K562 (cell line): ENCODE data around the gene PANK2. TPM values are rescaled to one million over a fixed set of nuclear protein-coding genes. Genes with fewer than 3 reads are reported as not detected.

Source experiments
- ATAC-seq: fragments of 200-7000 bp; cut with Tn5 transposase; 3 replicates; pipeline ENCODE4 v1.9.1; 2020; ENCODE audit warnings: moderate library complexity
- BruUV-seq: library from RNA; stranded (reverse); fragments of 400-500 nt; replicated peaks from 2 replicates; lab custom pipeline; 2021; lab: Mats Ljungman, UMichigan
- CTCF ChIA-PET: fragments of 300-600 bp; formaldehyde crosslinking; extraction: SDS; loops from one replicate; lab custom pipeline; 2021; ENCODE audit warnings: low intra/inter-chr PET ratio; lab: Yijun Ruan, JAX
- POLR2A ChIA-PET: fragments of 300-600, 350-650 bp; sonication (Branson Sonifier 250); formaldehyde crosslinking; extraction: SDS; loops from one replicate; lab custom pipeline; 2021; ENCODE audit warnings: antibody characterized with exemption, inconsistent platforms; lab: Yijun Ruan, JAX
- DNase-seq, 4 experiments: peaks; one replicate each; pipeline versions ENCODE4 v3.0.0 to v3.0.0-alpha.2; 2011 to 2018; ENCODE audit warnings: low spot score in 3 of 4, mixed read lengths in 3 of 4; ENCODE audit errors: extremely low read depth in 1 of 4
- FAIRE-seq: peaks from 2 replicates; lab custom pipeline; 2011; peaks lifted over from hg19 to GRCh38; lab: Jason Lieb, UNC
- H2AFZ ChIP-seq: 2 replicates; pipeline ENCODE4 v1.6.0; 2011; ENCODE audit warnings: low read depth, low read length, control low read depth, inconsistent platforms
- H3K27ac ChIP-seq: fragments of 200-600 bp; 3 replicates; pipeline ENCODE4 v1.8.0; 2011; ENCODE audit warnings: low read depth, mild to moderate bottlenecking, control low read depth, inconsistent platforms, low read length, moderate library complexity, mixed read lengths; ENCODE audit errors: extremely low read depth
- H3K27me3 ChIP-seq, 2 experiments: fragments of 300-600 bp in 1 of 2; 2 replicates in 1 of 2; 3 replicates in 1 of 2; pipeline versions ENCODE4 v1.6.0 to v1.8.0; 2011; ENCODE audit warnings: inconsistent platforms in 2 of 2, low read length in 2 of 2, mild to moderate bottlenecking in 1 of 2, mixed read lengths in 1 of 2, moderate library complexity in 1 of 2; ENCODE audit not compliant: control insufficient read depth in 2 of 2, insufficient read depth in 2 of 2
- H3K36me3 ChIP-seq: fragments of 300-600 bp; 3 replicates; pipeline ENCODE4 v1.8.0; 2011; ENCODE audit warnings: mild to moderate bottlenecking, low read length, inconsistent platforms; ENCODE audit not compliant: control insufficient read depth, insufficient read depth
- H3K4me1 ChIP-seq, 2 experiments: fragments of 200-600 bp in 1 of 2; replicated peaks in 1 of 2; 2 replicates in 1 of 2; 3 replicates in 1 of 2; pipeline versions ENCODE4 v1.5.1 to v1.8.0; 2011; ENCODE audit warnings: inconsistent platforms in 2 of 2, low read length in 2 of 2, mild to moderate bottlenecking in 1 of 2, mixed read lengths in 1 of 2, moderate library complexity in 1 of 2; ENCODE audit not compliant: control insufficient read depth in 2 of 2, insufficient read depth in 2 of 2
- H3K4me2 ChIP-seq: 2 replicates; pipeline ENCODE4 v1.6.1; 2011; ENCODE audit warnings: low read length, control low read depth, inconsistent platforms, mixed read lengths; ENCODE audit not compliant: insufficient read depth
- H3K4me3 ChIP-seq: fragments of 200-600 bp; sonication (generic), shearing (Covaris generic); 2 replicates; pipeline ENCODE4 v1.5.1; 2016; ENCODE audit warnings: control low read depth, inconsistent platforms
- H3K79me2 ChIP-seq: fragments of 200-600 bp; 3 replicates; pipeline ENCODE4 v1.8.0; 2011; ENCODE audit warnings: low read length, inconsistent platforms; ENCODE audit not compliant: control insufficient read depth, insufficient read depth
- H3K9ac ChIP-seq, 2 experiments: 2 replicates each; pipeline versions ENCODE4 v1.6.0 to v1.6.1; 2011; ENCODE audit warnings: low read depth in 2 of 2, low read length in 2 of 2, control low read depth in 1 of 2, inconsistent platforms in 1 of 2, mild to moderate bottlenecking in 1 of 2, mixed read lengths in 1 of 2; ENCODE audit not compliant: insufficient read depth in 1 of 2
- H3K9me1 ChIP-seq: one replicate; pipeline ENCODE4 v1.6.0; 2011; ENCODE audit warnings: inconsistent platforms, mild to moderate bottlenecking, low read length, moderate library complexity; ENCODE audit not compliant: control insufficient read depth, insufficient read depth
- H3K9me3 ChIP-seq: replicated peaks from 2 replicates; pipeline ENCODE4 v1.5.1; 2011; ENCODE audit warnings: low read depth, low read length, inconsistent platforms; ENCODE audit not compliant: control insufficient read depth, insufficient read depth
- H4K20me1 ChIP-seq: replicated peaks from 2 replicates; pipeline ENCODE4 v1.6.1; 2011; ENCODE audit warnings: low read length, inconsistent platforms, mixed read lengths; ENCODE audit not compliant: control insufficient read depth, insufficient read depth
- FOXJ3 ChIP-seq: sonication (generic); formaldehyde crosslinking; IDR thresholded peaks from 2 replicates; pipeline ENCODE4 v1.4.0; 2020; ENCODE audit warnings: mild to moderate bottlenecking, missing genetic modification reagents
- POLR2H ChIP-seq: IDR thresholded peaks from 2 replicates; pipeline ENCODE4 v1.6.1; 2016; ENCODE audit warnings: missing genetic modification characterization, low read depth, mild to moderate bottlenecking, control low read depth, missing compliant biosample characterization, moderate library complexity
- WGBS: fragments of 100-300 bp; shearing (Covaris generic); methylation state at CpG from one replicate; pipeline ENCODE4 v1.1.6; 2016; ENCODE audit warnings: low coverage, mixed read lengths; ENCODE audit not compliant: insufficient coverage; ENCODE audit errors: missing lambda C conversion rate; 5-methylcytosine and 5-hydroxymethylcytosine counted together
- in situ Hi-C: fragments of 300-500 bp; cut with MboI; formaldehyde crosslinking; loops from 4 replicates; pipeline ENCODE4 v1.15.0; 2018; ENCODE audit warnings: inconsistent platforms, mixed read lengths
- intact Hi-C: fragments of 100-400 bp; cut with micrococcal nuclease; formaldehyde crosslinking; loops from 2 replicates; pipeline ENCODE4 v1.14.2; 2022
- microRNA counts: library from miRNA; unstranded; fragments of <30 nt; microRNA quantifications from one replicate; lab custom pipeline; 2016
- microRNA-seq: library from miRNA; unstranded; fragments of <30 nt; microRNA quantifications from one replicate; pipeline ENCODE4, GENCODE V29; 2018; ENCODE audit warnings: borderline microRNAs expressed
- polyA plus RNA-seq, 8 experiments: library from polyadenylated mRNA; depleted of rRNA in 4 of 8; stranded (reverse) in 5 of 8; unstranded in 3 of 8; fragments of >200 nt; fragmentation: Nextera tagmentation in 2 of 8; fragmentation: Illumina TruSeq in 1 of 8; extraction: Ambion mirVana in 2 of 8; extraction: Trizol in 1 of 8; gene quantifications; 2 replicates each; pipeline versions ENCODE4 v1.2.1 to v1.2.3, GENCODE V29; 2011 to 2014; ENCODE audit warnings: inconsistent platforms in 1 of 8, missing spikeins in 1 of 8
- small RNA-seq: library from RNA; depleted of rRNA; stranded (forward); fragments of <200 nt; gene quantifications from one replicate; pipeline ENCODE3, GENCODE V24; 2014
- total RNA-seq, 7 experiments: library from RNA; depleted of rRNA in 6 of 7; stranded (reverse); fragments of >200 nt in 6 of 7; fragmentation: Illumina TruSeq in 2 of 7; extraction: Trizol in 2 of 7; gene quantifications; 2 replicates each; pipeline versions ENCODE4 v1.2.1 to v1.2.3, GENCODE V29; 2011 to 2021; ENCODE audit warnings: low replicate concordance in 1 of 7
- TF ChIP-seq, protein P1 (sequence below): IDR thresholded peaks from 2 replicates; pipeline ENCODE4 v1.6.1; 2014; ENCODE audit warnings: antibody characterized with exemption

PANK2 gene
- total and polyA plus RNA-seq, 9 of the 15 experiments (the other 6 are each of a cell fraction or from before 2014, with no cell fraction given), result 14.9 to 43.5 (median 31.4) TPM

DNA sequence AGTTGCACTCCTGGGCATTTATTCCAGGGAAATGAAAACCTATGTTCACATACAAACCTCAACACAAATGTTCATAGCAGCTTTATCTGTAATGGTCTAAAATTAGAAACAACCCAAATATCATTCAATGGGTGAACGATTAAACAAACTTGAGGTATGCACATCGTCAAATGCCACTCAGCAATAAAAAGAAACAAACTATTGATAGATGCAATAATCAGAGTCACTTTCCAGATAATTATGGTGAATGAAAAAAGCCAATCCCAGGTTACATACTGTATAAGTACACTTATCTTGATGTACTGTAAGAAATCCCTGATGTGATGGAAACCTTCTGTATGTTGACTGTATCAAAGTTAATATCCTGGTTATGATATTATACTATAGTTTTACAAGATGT lies 87.3 kb downstream of the PANK2 start:
- Histone ChIP-seq H4K20me1 (0 out of 2 replicates have a peak, but pooled peaks cover 5% of the 10 kb centered on the region), H3K9me1 (no peaks in the 10 kb centered on the region), H3K9me3 (no peaks in the 10 kb centered on the region), H3K27me3 (no peaks in the 10 kb centered on the region), H3K4me3 (no peak overlapping the region), H3K36me3 (peaks cover 11% of the 10 kb centered on the region), H3K9ac (no peak overlapping the region), H3K4me1 (peaks cover 4 to 12% of the 10 kb centered on the region in 2 experiments; a peak in 4 of 5 replicates), H3K79me2 (peaks cover 95% of the 10 kb centered on the region), H2AFZ (no peak overlapping the region), H3K27ac (no peak overlapping the region), H3K4me2 (no peak overlapping the region)
- CTCF ChIA-PET, result no interaction called here
- POLR2A ChIA-PET, result no interaction called here
- FAIRE-seq, result no peak
- in situ Hi-C loops, result no loop called here
- WGBS, result 71% methylated on average over 2 of the region's 2 CpGs
- no peak for ATAC-seq
- intact Hi-C loops, result no loop called here
- TF ChIP-seq FOXJ3 (CRISPR knock-in tag) (no peak), POLR2H (tag) (0 out of 2 replicates have a peak, but pooled peaks have one; percentile 25)
- TF ChIP-seq, protein P1, sequence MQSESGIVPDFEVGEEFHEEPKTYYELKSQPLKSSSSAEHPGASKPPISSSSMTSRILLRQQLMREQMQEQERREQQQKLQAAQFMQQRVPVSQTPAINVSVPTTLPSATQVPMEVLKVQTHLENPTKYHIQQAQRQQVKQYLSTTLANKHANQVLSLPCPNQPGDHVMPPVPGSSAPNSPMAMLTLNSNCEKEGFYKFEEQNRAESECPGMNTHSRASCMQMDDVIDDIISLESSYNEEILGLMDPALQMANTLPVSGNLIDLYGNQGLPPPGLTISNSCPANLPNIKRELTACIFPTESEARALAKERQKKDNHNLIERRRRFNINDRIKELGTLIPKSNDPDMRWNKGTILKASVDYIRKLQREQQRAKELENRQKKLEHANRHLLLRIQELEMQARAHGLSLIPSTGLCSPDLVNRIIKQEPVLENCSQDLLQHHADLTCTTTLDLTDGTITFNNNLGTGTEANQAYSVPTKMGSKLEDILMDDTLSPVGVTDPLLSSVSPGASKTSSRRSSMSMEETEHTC, result no peak
- no TSS peak for BruUV-seq
- no peak for DNase-seq

MicroRNAs encoded within 50 kb of the gene (microRNA counts, 767-probe panel; counts per million panel counts)
- not detected for microRNA hsa-miR-103a-3p (lab: Ali Mortazavi, UCI)

Small RNA genes lying within 50 kb of the gene (microRNA-seq; reads per million reads assigned to microRNA genes)
- gene MIR103A2 (0.36 reads per million), gene MIR103B2 (not detected)

Small RNA genes lying within 50 kb of the gene (small RNA-seq; reads per million reads assigned to genes)
- gene MIR103A2, result 9.3 reads per million, percentile 95 among the genes with 10 or more reads in this experiment

Other genes with a start within 250 kb of the PANK2 start
Only the 7 nearest of the 11 such genes appear.
- gene ADISSP, start 121.6 kb upstream of the PANK2 start, total RNA-seq (2014; rRNA removed), result 65.7 and 101 TPM in 2 replicates
- 12.2 and 16.3 TPM in 2 replicates for gene ADISSP, start 121.6 kb upstream of the PANK2 start, total RNA-seq (2014; rRNA removed; fragmentation: Illumina TruSeq; extraction: Trizol)
- gene ADISSP, start 121.6 kb upstream of the PANK2 start, total RNA-seq (2015; rRNA removed; fragmentation: Illumina TruSeq; extraction: Trizol), result 34.5 and 35.8 TPM in 2 replicates
- gene ADISSP, start 121.6 kb upstream of the PANK2 start, total RNA-seq (2021), result 70.6 and 79.9 TPM in 2 replicates
- 22.8 and 42.8 TPM in 2 replicates for gene ADISSP, start 121.6 kb upstream of the PANK2 start, polyA plus RNA-seq (2011; rRNA removed)
- 23.4 and 63.9 TPM in 2 replicates for gene ADISSP, start 121.6 kb upstream of the PANK2 start, polyA plus RNA-seq (2014; fragmentation: Illumina TruSeq; extraction: Trizol)
- gene ADISSP, start 121.6 kb upstream of the PANK2 start, polyA plus RNA-seq (2014; fragmentation: Nextera tagmentation; extraction: Ambion mirVana), result 1 to 10 TPM; 1.4 to 4.9 TPM
- gene ADISSP, start 121.6 kb upstream of the PANK2 start, polyA plus RNA-seq (2014; rRNA removed), result 37.2 and 53.4 TPM in 2 replicates
- not detected in 2 replicates for gene SPEF1, start 107.9 kb upstream of the PANK2 start, total RNA-seq (2014; rRNA removed)
- gene SPEF1, start 107.9 kb upstream of the PANK2 start, total RNA-seq (2014; rRNA removed; fragmentation: Illumina TruSeq; extraction: Trizol), result not detected in 2 replicates
- not detected in 2 replicates for gene SPEF1, start 107.9 kb upstream of the PANK2 start, total RNA-seq (2015; rRNA removed; fragmentation: Illumina TruSeq; extraction: Trizol)
- not detected in 2 replicates for gene SPEF1, start 107.9 kb upstream of the PANK2 start, total RNA-seq (2021)
- gene SPEF1, start 107.9 kb upstream of the PANK2 start, polyA plus RNA-seq (2011; rRNA removed), result 0.04 TPM in 1 of 2 replicates, not detected in the other
- not detected in 2 replicates for gene SPEF1, start 107.9 kb upstream of the PANK2 start, polyA plus RNA-seq (2014; fragmentation: Illumina TruSeq; extraction: Trizol)
- gene SPEF1, start 107.9 kb upstream of the PANK2 start, polyA plus RNA-seq (2014; fragmentation: Nextera tagmentation; extraction: Ambion mirVana), result not detected
- gene SPEF1, start 107.9 kb upstream of the PANK2 start, polyA plus RNA-seq (2014; rRNA removed), result not detected in 2 replicates
- 59.3 and 78.6 TPM in 2 replicates for gene CENPB, start 102.6 kb upstream of the PANK2 start, total RNA-seq (2014; rRNA removed)
- 11.4 and 15.0 TPM in 2 replicates for gene CENPB, start 102.6 kb upstream of the PANK2 start, total RNA-seq (2014; rRNA removed; fragmentation: Illumina TruSeq; extraction: Trizol)
- 36.0 and 36.5 TPM in 2 replicates for gene CENPB, start 102.6 kb upstream of the PANK2 start, total RNA-seq (2015; rRNA removed; fragmentation: Illumina TruSeq; extraction: Trizol)
- 61.7 and 70.8 TPM in 2 replicates for gene CENPB, start 102.6 kb upstream of the PANK2 start, total RNA-seq (2021)
- gene CENPB, start 102.6 kb upstream of the PANK2 start, polyA plus RNA-seq (2011; rRNA removed), result 12.7 and 14.7 TPM in 2 replicates
- gene CENPB, start 102.6 kb upstream of the PANK2 start, polyA plus RNA-seq (2014; fragmentation: Illumina TruSeq; extraction: Trizol), result 24.9 and 30.8 TPM in 2 replicates
- gene CENPB, start 102.6 kb upstream of the PANK2 start, polyA plus RNA-seq (2014; fragmentation: Nextera tagmentation; extraction: Ambion mirVana), result under 1 TPM; 0.17 to 0.20 TPM
- gene CENPB, start 102.6 kb upstream of the PANK2 start, polyA plus RNA-seq (2014; rRNA removed), result 26.1 and 28.9 TPM in 2 replicates
- gene CDC25B, start 93.1 kb upstream of the PANK2 start, total RNA-seq (2014; rRNA removed), result 11.5 and 16.1 TPM in 2 replicates
- gene CDC25B, start 93.1 kb upstream of the PANK2 start, total RNA-seq (2014; rRNA removed; fragmentation: Illumina TruSeq; extraction: Trizol), result 5.9 and 7.2 TPM in 2 replicates
- gene CDC25B, start 93.1 kb upstream of the PANK2 start, total RNA-seq (2015; rRNA removed; fragmentation: Illumina TruSeq; extraction: Trizol), result 7.8 and 9.3 TPM in 2 replicates
- 31.4 and 35.7 TPM in 2 replicates for gene CDC25B, start 93.1 kb upstream of the PANK2 start, total RNA-seq (2021)
- 9.5 and 25.1 TPM in 2 replicates for gene CDC25B, start 93.1 kb upstream of the PANK2 start, polyA plus RNA-seq (2011; rRNA removed)
- 25.8 and 30.6 TPM in 2 replicates for gene CDC25B, start 93.1 kb upstream of the PANK2 start, polyA plus RNA-seq (2014; fragmentation: Illumina TruSeq; extraction: Trizol)
- 1 to 10 TPM; 2.3 to 3.1 TPM for gene CDC25B, start 93.1 kb upstream of the PANK2 start, polyA plus RNA-seq (2014; fragmentation: Nextera tagmentation; extraction: Ambion mirVana)
- gene CDC25B, start 93.1 kb upstream of the PANK2 start, polyA plus RNA-seq (2014; rRNA removed), result 22.9 and 26.3 TPM in 2 replicates
- gene AP5S1, start 68.8 kb upstream of the PANK2 start, total RNA-seq (2014; rRNA removed), result 8.8 and 12.4 TPM in 2 replicates
- gene AP5S1, start 68.8 kb upstream of the PANK2 start, total RNA-seq (2014; rRNA removed; fragmentation: Illumina TruSeq; extraction: Trizol), result 2.1 and 2.6 TPM in 2 replicates
- 5.6 and 5.7 TPM in 2 replicates for gene AP5S1, start 68.8 kb upstream of the PANK2 start, total RNA-seq (2015; rRNA removed; fragmentation: Illumina TruSeq; extraction: Trizol)
- gene AP5S1, start 68.8 kb upstream of the PANK2 start, total RNA-seq (2021), result 8.4 and 8.5 TPM in 2 replicates
- gene AP5S1, start 68.8 kb upstream of the PANK2 start, polyA plus RNA-seq (2011; rRNA removed), result 3.0 and 5.5 TPM in 2 replicates
- gene AP5S1, start 68.8 kb upstream of the PANK2 start, polyA plus RNA-seq (2014; fragmentation: Illumina TruSeq; extraction: Trizol), result 4.4 and 7.7 TPM in 2 replicates
- 1 to 10 TPM; 3.0 to 3.1 TPM for gene AP5S1, start 68.8 kb upstream of the PANK2 start, polyA plus RNA-seq (2014; fragmentation: Nextera tagmentation; extraction: Ambion mirVana)
- 4.7 and 4.8 TPM in 2 replicates for gene AP5S1, start 68.8 kb upstream of the PANK2 start, polyA plus RNA-seq (2014; rRNA removed)
- gene MAVS, start 42.6 kb upstream of the PANK2 start, total RNA-seq (2014; rRNA removed), result 9.4 and 14.0 TPM in 2 replicates
- gene MAVS, start 42.6 kb upstream of the PANK2 start, total RNA-seq (2014; rRNA removed; fragmentation: Illumina TruSeq; extraction: Trizol), result 9.0 and 9.5 TPM in 2 replicates
- gene MAVS, start 42.6 kb upstream of the PANK2 start, total RNA-seq (2015; rRNA removed; fragmentation: Illumina TruSeq; extraction: Trizol), result 11.9 and 12.3 TPM in 2 replicates
- gene MAVS, start 42.6 kb upstream of the PANK2 start, total RNA-seq (2021), result 19.2 and 22.0 TPM in 2 replicates
- 11.3 and 17.5 TPM in 2 replicates for gene MAVS, start 42.6 kb upstream of the PANK2 start, polyA plus RNA-seq (2011; rRNA removed)
- 14.3 and 14.5 TPM in 2 replicates for gene MAVS, start 42.6 kb upstream of the PANK2 start, polyA plus RNA-seq (2014; fragmentation: Illumina TruSeq; extraction: Trizol)
- gene MAVS, start 42.6 kb upstream of the PANK2 start, polyA plus RNA-seq (2014; fragmentation: Nextera tagmentation; extraction: Ambion mirVana), result 1 to 10 TPM; 1.6 to 1.8 TPM
- 12.2 and 13.0 TPM in 2 replicates for gene MAVS, start 42.6 kb upstream of the PANK2 start, polyA plus RNA-seq (2014; rRNA removed)
- 15.7 and 17.3 TPM in 2 replicates for gene RNF24, start 126.2 kb downstream of the PANK2 start, total RNA-seq (2014; rRNA removed)
- gene RNF24, start 126.2 kb downstream of the PANK2 start, total RNA-seq (2014; rRNA removed; fragmentation: Illumina TruSeq; extraction: Trizol), result 18.8 and 20.3 TPM in 2 replicates
- 14.1 and 14.7 TPM in 2 replicates for gene RNF24, start 126.2 kb downstream of the PANK2 start, total RNA-seq (2015; rRNA removed; fragmentation: Illumina TruSeq; extraction: Trizol)
- 42.6 and 51.9 TPM in 2 replicates for gene RNF24, start 126.2 kb downstream of the PANK2 start, total RNA-seq (2021)
- gene RNF24, start 126.2 kb downstream of the PANK2 start, polyA plus RNA-seq (2011; rRNA removed), result 23.1 and 43.4 TPM in 2 replicates
- gene RNF24, start 126.2 kb downstream of the PANK2 start, polyA plus RNA-seq (2014; fragmentation: Illumina TruSeq; extraction: Trizol), result 33.9 and 35.5 TPM in 2 replicates
- gene RNF24, start 126.2 kb downstream of the PANK2 start, polyA plus RNA-seq (2014; fragmentation: Nextera tagmentation; extraction: Ambion mirVana), result 10 to 100 TPM; 10.1 to 21.8 TPM
- gene RNF24, start 126.2 kb downstream of the PANK2 start, polyA plus RNA-seq (2014; rRNA removed), result 21.0 and 22.4 TPM in 2 replicates